Neural crest cell (in vitro differentiated cells): ENCODE data around the gene NDUFA8. TPM values are rescaled to one million over a fixed set of nuclear protein-coding genes. Genes with fewer than 3 reads are reported as not detected.

Experiments
- DNase-seq: peaks from one replicate; pipeline ENCODE4 v3.0.0; 2021; ENCODE audit warnings: low read depth, mixed read lengths, low spot score
- H3K27ac Mint-ChIP-seq: one replicate; pipeline ENCODE4 v1.8.0; 2021; ENCODE audit warnings: mild to moderate bottlenecking, mixed read lengths; ENCODE audit not compliant: unreplicated experiment
- H3K27me3 Mint-ChIP-seq: 2 replicates; pipeline ENCODE4 v1.8.0; 2021; ENCODE audit warnings: low read depth, mild to moderate bottlenecking, mixed read lengths
- H3K36me3 Mint-ChIP-seq: 2 replicates; pipeline ENCODE4 v1.8.0; 2021; ENCODE audit warnings: low read depth, mild to moderate bottlenecking, mixed read lengths
- H3K4me1 Mint-ChIP-seq: 2 replicates; pipeline ENCODE4 v1.8.0; 2021; ENCODE audit warnings: mixed read lengths
- H3K4me3 Mint-ChIP-seq: one replicate; pipeline ENCODE4 v1.8.0; 2021; ENCODE audit warnings: mild to moderate bottlenecking, mixed read lengths
- H3K9me3 Mint-ChIP-seq: 2 replicates; pipeline ENCODE4 v1.8.0; 2021; ENCODE audit warnings: mixed read lengths
- total RNA-seq: library from RNA; stranded (reverse); gene quantifications from 2 replicates; pipeline ENCODE4 v1.2.1, GENCODE V29; 2021
- TF ChIP-seq, protein P1 (sequence below): fragments of 200-600 bp; sonication (generic); conservative IDR thresholded peaks from 2 replicates; pipeline ENCODE4 v1.5.0; 2021; ENCODE audit warnings: antibody characterized with exemption, mild to moderate bottlenecking

The NDUFA8 gene
- total RNA-seq, 1 donor from 2014 or later, result 51.4 TPM

DNA sequence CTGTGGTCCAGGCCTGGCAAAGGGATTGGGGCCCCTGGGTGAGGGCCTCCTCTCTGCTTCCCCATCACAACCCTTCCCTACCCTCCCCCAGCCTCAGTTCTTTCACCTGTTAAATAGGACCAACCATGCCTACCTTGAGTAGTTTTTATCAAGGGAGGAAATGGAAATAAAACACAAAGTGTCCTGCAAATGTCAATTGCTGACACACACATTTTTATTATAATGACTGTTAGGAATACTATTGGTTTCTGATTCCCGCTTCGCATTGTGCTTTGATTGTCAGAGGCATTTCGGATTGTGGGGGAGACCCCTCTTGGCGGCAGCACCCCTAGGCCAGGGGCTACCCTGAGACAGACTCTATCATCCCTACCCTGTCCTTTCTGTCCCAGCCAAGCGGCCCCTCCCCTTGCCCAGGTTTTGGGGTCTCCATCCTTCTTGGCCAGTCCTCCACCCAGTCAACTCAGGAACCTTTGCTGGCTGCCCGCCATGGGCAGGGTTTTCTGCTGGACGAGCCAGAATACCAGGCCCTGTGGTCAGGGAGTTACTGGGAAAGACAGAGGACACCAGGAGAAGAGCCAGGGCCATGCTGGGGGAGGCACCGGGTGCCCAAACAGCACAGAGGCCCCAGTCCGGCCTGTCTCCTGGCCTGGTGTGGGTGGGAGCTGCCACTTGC, 48.0 kb downstream of the NDUFA8 start:
- DNase-seq, result no peak
- H3K4me1 Mint-ChIP-seq, result peaks cover 13% of the 10 kb centered on the region
- no peaks in the 10 kb centered on the region for H3K9me3 Mint-ChIP-seq
- H3K27me3 Mint-ChIP-seq, result peaks cover 12% of the 10 kb centered on the region
- H3K27ac Mint-ChIP-seq, result no peak overlapping the region
- H3K36me3 Mint-ChIP-seq, result no peaks in the 10 kb centered on the region
- H3K4me3 Mint-ChIP-seq, result no peak overlapping the region
- TF ChIP-seq, protein P1, sequence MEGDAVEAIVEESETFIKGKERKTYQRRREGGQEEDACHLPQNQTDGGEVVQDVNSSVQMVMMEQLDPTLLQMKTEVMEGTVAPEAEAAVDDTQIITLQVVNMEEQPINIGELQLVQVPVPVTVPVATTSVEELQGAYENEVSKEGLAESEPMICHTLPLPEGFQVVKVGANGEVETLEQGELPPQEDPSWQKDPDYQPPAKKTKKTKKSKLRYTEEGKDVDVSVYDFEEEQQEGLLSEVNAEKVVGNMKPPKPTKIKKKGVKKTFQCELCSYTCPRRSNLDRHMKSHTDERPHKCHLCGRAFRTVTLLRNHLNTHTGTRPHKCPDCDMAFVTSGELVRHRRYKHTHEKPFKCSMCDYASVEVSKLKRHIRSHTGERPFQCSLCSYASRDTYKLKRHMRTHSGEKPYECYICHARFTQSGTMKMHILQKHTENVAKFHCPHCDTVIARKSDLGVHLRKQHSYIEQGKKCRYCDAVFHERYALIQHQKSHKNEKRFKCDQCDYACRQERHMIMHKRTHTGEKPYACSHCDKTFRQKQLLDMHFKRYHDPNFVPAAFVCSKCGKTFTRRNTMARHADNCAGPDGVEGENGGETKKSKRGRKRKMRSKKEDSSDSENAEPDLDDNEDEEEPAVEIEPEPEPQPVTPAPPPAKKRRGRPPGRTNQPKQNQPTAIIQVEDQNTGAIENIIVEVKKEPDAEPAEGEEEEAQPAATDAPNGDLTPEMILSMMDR, result no peak

DNA sequence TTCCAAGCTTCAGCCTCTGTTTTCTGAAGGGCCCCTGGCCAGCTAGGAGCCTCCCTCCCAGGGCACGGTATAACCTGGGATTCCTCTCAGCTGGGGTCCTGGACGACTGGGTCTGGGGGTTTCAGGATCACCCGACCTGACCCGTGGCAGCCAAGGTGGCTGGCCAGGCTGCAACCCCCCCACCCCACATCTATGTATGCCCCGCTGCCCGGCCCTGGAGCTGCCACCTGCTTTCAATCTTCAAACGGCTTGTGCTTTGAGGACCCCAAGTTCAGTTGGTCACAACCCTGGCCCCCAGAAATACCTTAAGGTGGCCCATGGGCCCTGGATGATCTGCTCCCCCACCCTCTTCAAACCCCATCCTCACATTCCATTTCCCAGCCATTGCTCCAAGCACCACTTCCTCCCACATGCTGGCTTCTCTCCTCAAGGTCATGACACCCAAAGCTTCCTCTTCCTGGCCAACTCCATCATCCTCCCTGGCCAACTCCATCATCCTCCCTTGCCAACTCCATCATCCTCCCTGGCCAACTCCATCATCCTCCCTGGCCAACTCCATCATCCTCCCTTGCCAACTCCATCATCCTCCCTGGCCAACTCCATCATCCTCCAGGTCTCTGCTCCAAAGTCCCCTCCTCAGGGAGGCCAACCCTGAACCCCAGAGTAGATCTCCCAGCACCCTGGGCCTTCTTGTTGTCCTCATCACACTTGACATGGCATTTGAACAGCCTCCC, 49.3 kb downstream of the NDUFA8 start:
- no peak for DNase-seq
- Mint-ChIP-seq H3K27me3 (peaks cover 9% of the 10 kb centered on the region), H3K27ac (no peak overlapping the region), H3K4me1 (peaks cover 13% of the 10 kb centered on the region), H3K9me3 (no peaks in the 10 kb centered on the region), H3K4me3 (no peak overlapping the region), H3K36me3 (no peaks in the 10 kb centered on the region)
- TF ChIP-seq, protein P1, result no peak

DNA sequence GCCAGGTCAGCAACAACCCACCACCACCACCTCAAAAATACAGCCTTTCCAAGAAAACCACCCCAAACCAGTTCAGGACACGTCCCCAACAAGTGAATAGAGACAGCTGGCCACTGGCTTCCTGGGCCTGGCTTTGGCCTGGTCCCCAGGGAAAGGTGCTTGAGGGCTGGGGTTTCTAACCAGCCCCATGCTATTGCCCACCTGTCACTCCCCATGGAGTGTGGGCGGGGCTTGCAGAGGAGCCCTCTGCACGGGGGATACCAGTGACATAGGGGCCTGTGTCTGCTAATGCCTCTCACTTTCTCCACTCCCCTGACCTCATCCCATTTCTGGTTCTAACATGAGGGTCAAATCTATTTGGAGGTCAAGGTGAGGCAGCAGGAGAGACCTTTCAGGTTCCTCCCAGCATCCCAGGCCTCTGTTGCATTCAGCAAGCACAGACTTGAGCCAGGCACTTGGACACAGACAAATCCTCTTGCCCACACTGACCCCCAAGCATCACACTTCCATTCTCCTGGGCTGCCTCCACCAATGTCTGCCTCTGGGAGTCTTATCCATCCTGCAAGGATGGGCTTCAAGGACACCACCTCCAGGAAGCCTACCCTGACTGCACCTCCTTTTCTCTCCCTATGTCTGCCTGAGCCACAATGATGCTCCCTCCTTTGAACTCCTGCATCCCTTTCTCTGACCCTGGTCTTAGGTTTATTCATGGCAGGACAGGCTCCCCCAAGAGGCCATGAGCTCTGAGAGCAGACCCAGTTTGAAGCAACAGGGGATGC, 50.4 kb downstream of the NDUFA8 start:
- Mint-ChIP-seq H3K4me1 (peaks cover 13% of the 10 kb centered on the region), H3K36me3 (peaks cover under 1% of the 10 kb centered on the region), H3K27ac (no peak overlapping the region), H3K4me3 (no peak overlapping the region), H3K27me3 (peaks cover 2% of the 10 kb centered on the region), H3K9me3 (peaks cover 2% of the 10 kb centered on the region)
- TF ChIP-seq, protein P1, result no peak
- no peak for DNase-seq

DNA sequence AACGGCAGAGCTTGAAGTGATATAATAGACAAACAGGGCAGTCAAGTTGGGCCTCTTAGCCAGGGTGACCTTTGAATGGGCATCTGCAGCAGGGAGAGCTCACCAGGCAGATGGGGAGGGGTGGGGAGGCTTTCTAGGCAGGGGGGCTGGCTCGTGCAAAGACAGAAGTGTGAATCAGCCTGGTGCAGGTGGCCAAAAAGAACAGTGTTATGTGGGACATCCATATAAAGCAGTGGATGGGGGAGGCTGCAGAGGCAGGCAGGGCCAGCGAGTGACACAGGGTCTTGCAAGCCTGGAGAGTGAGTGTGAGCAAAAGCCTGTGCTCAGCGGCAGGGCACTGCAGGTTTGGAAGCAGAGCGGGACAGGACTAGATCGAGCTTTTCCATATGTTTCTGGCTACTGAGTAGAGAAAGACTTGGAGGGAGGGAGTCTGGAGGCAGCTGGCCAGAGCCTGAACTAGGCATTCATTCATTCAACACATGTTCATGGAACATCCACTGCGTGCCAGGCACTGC, 52.2 kb downstream of the NDUFA8 start:
- H3K9me3 Mint-ChIP-seq, result peaks cover 7% of the 10 kb centered on the region

GRCh38 chr9:122106576-122106975, 53.0 kb downstream of the NDUFA8 start:
- Mint-ChIP-seq H3K27ac (no peak overlapping the region), H3K27me3 (peaks cover 2% of the 10 kb centered on the region), H3K9me3 (peaks cover 7% of the 10 kb centered on the region), H3K4me3 (no peak overlapping the region), H3K36me3 (peaks cover 6% of the 10 kb centered on the region), H3K4me1 (peaks cover 13% of the 10 kb centered on the region)
- TF ChIP-seq, protein P1, result no peak
- DNase-seq, result no peak

More for the DNA sequence above, 52.2 kb downstream of the NDUFA8 start:
- Mint-ChIP-seq H3K36me3 (peaks cover 6% of the 10 kb centered on the region), H3K27ac (peak overlapping the region; percentile 57), H3K27me3 (peaks cover 2% of the 10 kb centered on the region), H3K4me1 (peaks cover 13% of the 10 kb centered on the region), H3K4me3 (no peak overlapping the region)
- TF ChIP-seq, protein P1, result no peak
- no peak for DNase-seq
